HepG2 (cell line): ENCODE measurements around the gene PLD1. TPM values are rescaled to one million over a fixed set of nuclear protein-coding genes. Genes with fewer than 3 reads are reported as not detected.

Experiments
- AKNA ChIP-seq: sonication (generic); formaldehyde crosslinking; IDR thresholded peaks from 2 replicates; pipeline ENCODE4 v1.4.0; 2020; ENCODE audit warnings: missing genetic modification reagents, borderline replicate concordance
- BCL6 ChIP-seq: IDR thresholded peaks from 2 replicates; pipeline ENCODE4 v1.6.1; 2016; ENCODE audit warnings: missing genetic modification reagents, missing compliant biosample characterization
- CHD2 ChIP-seq: IDR thresholded peaks from 2 replicates; pipeline ENCODE4 v1.6.1; 2011; ENCODE audit warnings: low read depth, low read length, improper control_type of control experiment
- ERF ChIP-seq: IDR thresholded peaks from 2 replicates; pipeline ENCODE4 v1.6.1; 2018; ENCODE audit warnings: missing biosample characterization, missing genetic modification reagents
- EZH2 ChIP-seq: conservative IDR thresholded peaks from 2 replicates; pipeline ENCODE4 v1.6.1; 2012; ENCODE audit warnings: mild to moderate bottlenecking, low read depth, low read length, moderate library complexity
- HNRNPLL ChIP-seq: fragments of 200-400 bp; formaldehyde crosslinking; IDR thresholded peaks from 2 replicates; pipeline ENCODE4 v1.6.1; 2017; ENCODE audit warnings: mild to moderate bottlenecking, low read depth, low read length; ENCODE audit not compliant: poor library complexity, severe bottlenecking
- HOXA3 ChIP-seq: sonication (generic); formaldehyde crosslinking; IDR thresholded peaks from 2 replicates; pipeline ENCODE4 v1.5.0; 2020; ENCODE audit warnings: missing genetic modification reagents
- MED13 ChIP-seq: sonication (generic); formaldehyde crosslinking; IDR thresholded peaks from 2 replicates; pipeline ENCODE4 v1.5.0; 2020; ENCODE audit warnings: missing genetic modification reagents
- NR2F6 ChIP-seq, 2 experiments: IDR thresholded peaks; 2 replicates each; pipeline ENCODE4 v1.6.1; 2016; ENCODE audit warnings: antibody characterized with exemption in 1 of 2, mild to moderate bottlenecking in 1 of 2
- NR3C1 ChIP-seq: sonication (generic); formaldehyde crosslinking; IDR thresholded peaks from 2 replicates; pipeline ENCODE4 v1.4.0; 2020; ENCODE audit warnings: missing genetic modification reagents
- RXRB ChIP-seq: IDR thresholded peaks from 2 replicates; pipeline ENCODE4 v1.6.1; 2016; ENCODE audit warnings: borderline replicate concordance, missing genetic modification reagents, missing compliant biosample characterization
- SMARCE1 ChIP-seq: fragments of 450-650 bp; IDR thresholded peaks from 2 replicates; pipeline ENCODE4 v1.6.1; 2017; ENCODE audit warnings: borderline replicate concordance
- SOX13 ChIP-seq, 3 experiments: fragments of 450-650 bp in 1 of 3; sonication (generic) in 1 of 3; formaldehyde crosslinking in 1 of 3; IDR thresholded peaks in 2 of 3; conservative IDR thresholded peaks in 1 of 3; 2 replicates each; pipeline versions ENCODE4 v1.5.0 to v1.6.1; 2016 to 2020; ENCODE audit warnings: antibody characterized with exemption in 1 of 3, mild to moderate bottlenecking in 1 of 3, missing compliant biosample characterization in 1 of 3, missing genetic modification reagents in 1 of 3, moderate library complexity in 1 of 3
- ZBTB3 ChIP-seq: sonication (generic); formaldehyde crosslinking; IDR thresholded peaks from 2 replicates; pipeline ENCODE4 v1.4.0; 2020; ENCODE audit warnings: low read depth, mild to moderate bottlenecking, moderate library complexity, missing genetic modification reagents, borderline replicate concordance
- ZFP82 ChIP-seq: sonication (generic); formaldehyde crosslinking; IDR thresholded peaks from 2 replicates; pipeline ENCODE4 v1.5.1; 2020; ENCODE audit warnings: mild to moderate bottlenecking, missing genetic modification reagents, borderline replicate concordance
- ZNF251 ChIP-seq: sonication (generic); formaldehyde crosslinking; IDR thresholded peaks from 2 replicates; pipeline ENCODE4 v1.9.0; 2021; ENCODE audit warnings: mild to moderate bottlenecking, missing genetic modification reagents
- ZNF282 ChIP-seq: fragments of 450-650 bp; IDR thresholded peaks from 2 replicates; pipeline ENCODE4 v1.6.1; 2018; ENCODE audit not compliant: partially characterized antibody
- ZNF362 ChIP-seq: sonication (generic); formaldehyde crosslinking; IDR thresholded peaks from 2 replicates; pipeline ENCODE4 v1.4.0; 2020; ENCODE audit warnings: missing genetic modification reagents, mild to moderate bottlenecking, borderline replicate concordance
- ZNF451 ChIP-seq: sonication (generic); formaldehyde crosslinking; IDR thresholded peaks from 2 replicates; pipeline ENCODE4 v1.5.0; 2020; ENCODE audit warnings: mild to moderate bottlenecking, missing genetic modification reagents
- ZNF569 ChIP-seq: sonication (generic); formaldehyde crosslinking; IDR thresholded peaks from 2 replicates; pipeline ENCODE4 v1.5.0; 2020; ENCODE audit warnings: mild to moderate bottlenecking, missing genetic modification reagents, moderate library complexity, borderline replicate concordance
- ZNF570 ChIP-seq: sonication (generic); formaldehyde crosslinking; IDR thresholded peaks from 2 replicates; pipeline ENCODE4 v1.4.0; 2020; ENCODE audit warnings: mild to moderate bottlenecking, missing genetic modification reagents, borderline replicate concordance
- ZNF788 ChIP-seq: sonication (generic); formaldehyde crosslinking; IDR thresholded peaks from 2 replicates; pipeline ENCODE4 v1.5.0; 2020; ENCODE audit warnings: mild to moderate bottlenecking, missing genetic modification reagents, borderline replicate concordance
- polyA plus RNA-seq, 8 experiments: library from polyadenylated mRNA; depleted of rRNA in 3 of 8; stranded (reverse) in 7 of 8; unstranded in 1 of 8; fragments of >200 nt; fragmentation: Illumina TruSeq in 4 of 8; extraction: Trizol in 4 of 8; gene quantifications; 2 replicates each; pipeline versions ENCODE4 v1.2.1 to v1.2.3, GENCODE V29; 2011 to 2016; ENCODE audit warnings: low read depth in 4 of 8, missing spikeins in 1 of 8, mixed read lengths in 1 of 8; ENCODE audit not compliant: insufficient read depth in 1 of 8
- total RNA-seq, 5 experiments: library from RNA; depleted of rRNA; stranded (reverse); fragments of >200 nt; fragmentation: Illumina TruSeq; extraction: Trizol; gene quantifications; 2 replicates each; pipeline ENCODE4 v1.2.3, GENCODE V29; 2016; ENCODE audit warnings: low read depth in 1 of 5
- TF ChIP-seq, protein P1 (sequence below): sonication (generic); formaldehyde crosslinking; IDR thresholded peaks from 2 replicates; pipeline ENCODE4 v1.8.1; 2023; ENCODE audit warnings: mild to moderate bottlenecking, inconsistent platforms, moderate library complexity, missing genetic modification reagents, borderline replicate concordance

The PLD1 gene
- total and polyA plus RNA-seq, 2 of the 13 experiments (the other 11 are each of a cell fraction or from before 2014, with no cell fraction given) = 27.1 to 59.4 TPM

GRCh38 chr3:171842864-171843518 lies 32.7 kb upstream of the PLD1 start, which contains the start of gene TMEM212 (continued):
- TF ChIP-seq NR2F6 (IDR thresholded peaks at IDR 0.05) = peak; percentile 39; the same call in 1 of the 2 replicates
- peak; percentile 39; the same call in 1 of the 2 replicates for TF ChIP-seq NR2F6 (CRISPR knock-in tag; IDR thresholded peaks at IDR 0.05)
- TF ChIP-seq BCL6 (CRISPR knock-in tag) = peak; percentile 66
- TF ChIP-seq EZH2 = no peak
- TF ChIP-seq RXRB (CRISPR knock-in tag) = 0 out of 2 replicates have a peak, but pooled peaks have one; percentile 47
- TF ChIP-seq SMARCE1 = no peak
- TF ChIP-seq ZNF282 = no peak
- peak; percentile 69; the same call in 1 of the 2 replicates for TF ChIP-seq MED13 (CRISPR knock-in tag)
- TF ChIP-seq ZNF788 (CRISPR knock-in tag) = no peak
- TF ChIP-seq ZNF362 (CRISPR knock-in tag) = no peak
- TF ChIP-seq, protein P1, sequence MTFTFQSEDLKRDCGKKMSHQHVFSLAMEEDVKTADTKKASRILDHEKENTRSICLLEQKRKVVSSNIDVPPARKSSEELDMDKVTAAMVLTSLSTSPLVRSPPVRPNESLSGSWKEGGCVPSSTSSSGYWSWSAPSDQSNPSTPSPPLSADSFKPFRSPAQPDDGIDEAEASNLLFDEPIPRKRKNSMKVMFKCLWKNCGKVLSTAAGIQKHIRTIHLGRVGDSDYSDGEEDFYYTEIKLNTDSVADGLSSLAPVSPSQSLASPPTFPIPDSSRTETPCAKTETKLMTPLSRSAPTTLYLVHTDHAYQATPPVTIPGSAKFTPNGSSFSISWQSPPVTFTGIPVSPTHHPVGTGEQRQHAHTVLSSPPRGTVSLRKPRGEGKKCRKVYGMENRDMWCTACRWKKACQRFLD (CRISPR knock-in tag) = no peak
- no peak for TF ChIP-seq NR3C1 (CRISPR knock-in tag)
- no peak for TF ChIP-seq ZBTB3 (CRISPR knock-in tag)
- no peak for TF ChIP-seq ZFP82 (CRISPR knock-in tag)
- no peak for TF ChIP-seq ZNF570 (CRISPR knock-in tag)
- no peak for TF ChIP-seq AKNA (CRISPR knock-in tag)
- no peak for TF ChIP-seq ZNF569 (CRISPR knock-in tag)
- TF ChIP-seq ZNF251 = no peak
- no peak for TF ChIP-seq ZNF451 (CRISPR knock-in tag)
- TF ChIP-seq HOXA3 (CRISPR knock-in tag) = peak; percentile 37; the same call in 1 of the 2 replicates
- TF ChIP-seq HNRNPLL = no peak
- peak; percentile 38; the same call in 1 of the 2 replicates for TF ChIP-seq SOX13 (IDR thresholded peaks at IDR 0.05)
- peak in 1 of 2 experiments; percentile 89; a peak in 2 of 4 replicates for TF ChIP-seq SOX13 (CRISPR knock-in tag; conservative IDR thresholded peaks at IDR 0.05 in 1 of 2, IDR thresholded peaks at IDR 0.05 in 1 of 2)
- TF ChIP-seq CHD2 = no peak
- no peak for TF ChIP-seq ERF
